Neuron (in vitro differentiated cells): ENCODE results near the gene ZNF202.
A peak's percentile ranks its signal among the peaks of the same experiment; 100 is the strongest.
"Not testable (repeated sequence)": the region's sequence is repeated elsewhere in the genome, so short reads cannot be mapped to it uniquely, and the experiment has no call there.

ENCODE experiments used
- H2AFZ ChIP-seq: one replicate; pipeline ENCODE4 v1.6.1; 2013; ENCODE audit warnings: low read depth, mild to moderate bottlenecking, inconsistent platforms, low read length, moderate library complexity
- H3K27me3 ChIP-seq: one replicate; pipeline ENCODE4 v1.6.1; 2013; ENCODE audit warnings: low read length; ENCODE audit not compliant: insufficient read depth
- H3K36me3 ChIP-seq: one replicate; pipeline ENCODE4 v1.6.1; 2013; ENCODE audit warnings: low read length; ENCODE audit not compliant: insufficient read depth
- H3K4me1 ChIP-seq: one replicate; pipeline ENCODE4 v1.6.1; 2013; ENCODE audit warnings: low read length; ENCODE audit not compliant: insufficient read depth
- H3K4me3 ChIP-seq: 2 replicates; pipeline ENCODE4 v1.5.1; 2013; ENCODE audit warnings: mild to moderate bottlenecking, low read length, moderate library complexity
- H3K9me3 ChIP-seq: one replicate; pipeline ENCODE4 v1.6.1; 2013; ENCODE audit warnings: low read length

Gene ZNF202

GRCh38 chr11:123755813-123756212 is 14.4 kb upstream of the ZNF202 start:
- H3K27me3 ChIP-seq: peaks cover 7% of the 10 kb centered on the region
- no peak overlapping the region for H3K4me3 ChIP-seq
- H3K4me1 ChIP-seq: no peaks in the 10 kb centered on the region

DNA sequence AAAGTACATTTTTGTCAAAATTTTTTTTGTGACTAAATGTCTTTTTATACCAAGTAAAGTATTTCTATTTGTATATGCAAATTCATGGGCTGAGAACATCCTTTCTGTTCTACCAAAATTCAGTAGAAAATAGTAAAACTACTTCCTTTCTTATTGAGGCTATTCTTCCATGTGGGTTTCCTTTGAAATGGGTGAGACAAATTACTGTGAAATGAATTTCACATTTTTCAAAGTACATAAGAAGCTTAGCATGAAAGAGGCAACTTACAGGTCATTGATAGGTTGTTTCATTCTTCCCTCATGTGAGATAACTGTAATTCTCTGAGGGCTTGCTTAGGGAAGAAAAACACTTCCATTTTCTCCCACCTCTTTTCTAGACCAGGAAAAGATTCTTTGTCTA is 13.9 kb upstream of the ZNF202 start:
- H3K27me3 ChIP-seq: peaks cover 10% of the 10 kb centered on the region
- no peaks in the 10 kb centered on the region for H3K9me3 ChIP-seq
- no peak overlapping the region for H3K4me3 ChIP-seq
- no peak overlapping the region for H2AFZ ChIP-seq
- no peaks in the 10 kb centered on the region for H3K4me1 ChIP-seq
- H3K36me3 ChIP-seq: no peaks in the 10 kb centered on the region

More at GRCh38 chr11:123755813-123756212, 14.4 kb upstream of the ZNF202 start:
- H3K9me3 ChIP-seq: no peaks in the 10 kb centered on the region
- H3K36me3 ChIP-seq: no peaks in the 10 kb centered on the region
- H2AFZ ChIP-seq: no peak overlapping the region

DNA sequence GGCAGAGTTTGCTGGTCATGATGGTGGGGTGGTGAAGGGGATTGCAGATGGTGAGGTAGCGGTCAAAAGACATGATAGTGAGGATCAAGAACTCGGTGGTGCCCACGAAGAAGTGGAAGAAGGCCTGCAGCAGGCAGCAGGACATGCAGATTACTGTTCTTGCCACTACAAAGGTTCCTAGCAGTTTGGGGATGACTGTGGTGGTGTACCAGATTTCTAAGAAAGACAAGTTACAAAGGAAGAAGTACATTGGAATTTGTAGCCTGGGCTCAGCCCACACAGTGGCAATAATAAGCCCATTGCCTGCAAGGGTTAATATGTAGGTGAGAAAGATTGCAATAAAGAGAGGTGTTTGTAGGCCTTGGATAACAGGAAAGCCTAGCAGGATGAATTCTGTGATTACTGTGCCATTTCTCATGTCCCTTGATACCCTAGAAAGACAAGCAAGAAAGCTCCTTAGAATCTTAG is 12.7 kb upstream of the ZNF202 start, which contains the start of gene OR6X1:
TSS of gene OR6X1 (minus strand) at position 418 of the 468 bp plus-strand sequence. CDS start at position 418, 0 bp downstream.
- no peaks in the 10 kb centered on the region for H3K9me3 ChIP-seq
- H3K4me1 ChIP-seq: no peaks in the 10 kb centered on the region
- peaks cover 10% of the 10 kb centered on the region for H3K27me3 ChIP-seq
- H2AFZ ChIP-seq: no peak within 1 kb of the TSS
- no peaks in the 10 kb centered on the region for H3K36me3 ChIP-seq
- H3K4me3 ChIP-seq: no peak within 1 kb of the TSS

DNA sequence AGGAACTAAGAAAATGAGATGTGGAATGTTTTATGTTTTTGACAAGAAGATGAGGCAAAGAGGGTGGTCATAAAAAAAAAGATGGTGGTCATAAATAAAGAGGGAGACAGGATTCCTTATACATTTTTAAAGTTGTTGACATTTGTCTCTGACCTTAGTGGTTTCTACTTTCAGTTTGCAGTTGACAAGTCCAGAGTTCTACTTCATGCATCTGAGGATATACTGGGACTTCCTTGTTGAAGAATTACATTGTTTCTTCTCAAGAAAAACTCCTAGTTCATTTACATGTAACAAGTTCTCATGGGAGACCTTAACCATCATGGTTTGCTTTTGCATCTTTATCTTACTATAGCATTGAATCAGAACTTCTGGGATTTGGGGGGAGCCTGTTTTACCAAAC is 11.7 kb upstream of the ZNF202 start:
- H3K36me3 ChIP-seq: no peaks in the 10 kb centered on the region
- H2AFZ ChIP-seq: no peak overlapping the region
- no peaks in the 10 kb centered on the region for H3K9me3 ChIP-seq
- no peaks in the 10 kb centered on the region for H3K4me1 ChIP-seq
- H3K4me3 ChIP-seq: no peak overlapping the region
- H3K27me3 ChIP-seq: peaks cover 8% of the 10 kb centered on the region

GRCh38 chr11:123751781-123752180 is 10.3 kb upstream of the ZNF202 start:
- peaks cover 8% of the 10 kb centered on the region for H3K27me3 ChIP-seq
- H3K4me1 ChIP-seq: no peaks in the 10 kb centered on the region
- H2AFZ ChIP-seq: no peak overlapping the region
- H3K4me3 ChIP-seq: no peak overlapping the region
- no peaks in the 10 kb centered on the region for H3K9me3 ChIP-seq
- H3K36me3 ChIP-seq: no peaks in the 10 kb centered on the region

DNA sequence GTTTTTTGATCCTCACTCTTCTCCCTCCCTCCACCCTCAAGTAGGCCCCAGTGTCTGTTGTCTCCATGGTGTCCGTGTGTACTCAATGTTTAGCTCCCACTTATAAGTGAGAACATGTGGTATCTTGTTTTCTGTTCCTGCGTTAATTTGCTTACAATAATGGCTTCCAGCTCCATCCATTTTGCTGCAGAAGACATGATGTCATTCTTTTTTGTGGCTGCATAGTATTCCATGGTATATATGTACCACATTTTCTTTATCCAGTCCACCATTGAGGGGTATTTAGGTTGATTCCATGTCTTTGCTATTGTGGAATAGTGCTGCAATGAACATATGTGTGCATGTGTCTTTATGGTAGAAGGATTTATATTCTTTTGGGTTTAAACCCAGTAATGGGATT is 6.9 kb upstream of the ZNF202 start:
- not testable (repeated sequence) for H3K4me1 ChIP-seq, H2AFZ ChIP-seq, H3K9me3 ChIP-seq, H3K36me3 ChIP-seq, H3K4me3 ChIP-seq, H3K27me3 ChIP-seq

- H2AFZ ChIP-seq: no peak overlapping the region
- H3K9me3 ChIP-seq: no peaks in the 10 kb centered on the region
- H3K27me3 ChIP-seq: peaks cover 4% of the 10 kb centered on the region
- no peak overlapping the region for H3K4me3 ChIP-seq
- H3K4me1 ChIP-seq: peaks cover 11% of the 10 kb centered on the region
- no peaks in the 10 kb centered on the region for H3K36me3 ChIP-seq
Measured at GRCh38 chr11:123745764-123746451, 4.4 kb upstream of the ZNF202 start.

DNA sequence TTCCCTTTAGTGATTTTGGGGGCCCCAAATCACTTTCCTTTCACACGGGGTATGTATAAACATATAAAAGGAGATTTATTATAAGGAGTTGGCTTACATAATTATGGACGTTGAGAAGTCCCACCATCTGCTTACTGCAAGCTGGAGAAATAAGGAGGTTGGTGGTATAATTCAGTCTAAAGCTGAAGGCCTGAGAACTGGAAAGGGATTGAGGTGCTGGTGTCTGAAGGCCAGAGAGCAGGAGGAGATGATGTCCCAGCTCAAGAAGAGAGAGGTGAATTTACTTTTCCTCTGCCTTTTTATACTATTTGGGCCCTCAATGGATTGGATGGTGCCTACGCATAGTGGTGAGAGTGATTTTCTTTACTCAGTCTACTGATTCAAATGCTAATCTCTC is 1.3 kb upstream of the ZNF202 start:
- peaks cover 22% of the 10 kb centered on the region for H3K4me1 ChIP-seq
- H3K9me3 ChIP-seq: peaks cover 10% of the 10 kb centered on the region
- peak overlapping the region; percentile 75 for H3K4me3 ChIP-seq

GRCh38 chr11:123742031-123742723 is 717 bp upstream of the ZNF202 start:
- Histone ChIP-seq H3K4me1 (peaks cover 22% of the 10 kb centered on the region), H2AFZ (peak overlapping the region; percentile 98), H3K4me3 (peak overlapping the region; percentile 75), H3K36me3 (peaks cover 23% of the 10 kb centered on the region), H3K27me3 (no peaks in the 10 kb centered on the region), H3K9me3 (peaks cover 12% of the 10 kb centered on the region)

More for the DNA sequence above, 1.3 kb upstream of the ZNF202 start:
- H2AFZ ChIP-seq: peak overlapping the region; percentile 98
- H3K36me3 ChIP-seq: peaks cover 18% of the 10 kb centered on the region
- H3K27me3 ChIP-seq: no peaks in the 10 kb centered on the region

- peaks cover 22% of the 10 kb centered on the region for H3K4me1 ChIP-seq
- H3K27me3 ChIP-seq: no peaks in the 10 kb centered on the region
- H3K4me3 ChIP-seq: peak overlapping the region; percentile 75
- peaks cover 35% of the 10 kb centered on the region for H3K36me3 ChIP-seq
- H2AFZ ChIP-seq: peak overlapping the region; percentile 98
- peaks cover 12% of the 10 kb centered on the region for H3K9me3 ChIP-seq
Measured at GRCh38 chr11:123740787-123741158, 687 bp downstream of the ZNF202 start.

GRCh38 chr11:123738374-123738773 is 3.1 kb downstream of the ZNF202 start:
- Histone ChIP-seq H3K36me3 (peaks cover 55% of the 10 kb centered on the region), H3K4me3 (no peak overlapping the region), H3K27me3 (no peaks in the 10 kb centered on the region), H3K9me3 (peaks cover 12% of the 10 kb centered on the region), H2AFZ (no peak overlapping the region), H3K4me1 (peaks cover 22% of the 10 kb centered on the region)

- Histone ChIP-seq H3K9me3 (peaks cover 12% of the 10 kb centered on the region), H2AFZ (no peak overlapping the region), H3K27me3 (no peaks in the 10 kb centered on the region), H3K36me3 (peaks cover 55% of the 10 kb centered on the region), H3K4me3 (no peak overlapping the region), H3K4me1 (peaks cover 11% of the 10 kb centered on the region)
Measured at GRCh38 chr11:123736769-123737168, 4.7 kb downstream of the ZNF202 start.

DNA sequence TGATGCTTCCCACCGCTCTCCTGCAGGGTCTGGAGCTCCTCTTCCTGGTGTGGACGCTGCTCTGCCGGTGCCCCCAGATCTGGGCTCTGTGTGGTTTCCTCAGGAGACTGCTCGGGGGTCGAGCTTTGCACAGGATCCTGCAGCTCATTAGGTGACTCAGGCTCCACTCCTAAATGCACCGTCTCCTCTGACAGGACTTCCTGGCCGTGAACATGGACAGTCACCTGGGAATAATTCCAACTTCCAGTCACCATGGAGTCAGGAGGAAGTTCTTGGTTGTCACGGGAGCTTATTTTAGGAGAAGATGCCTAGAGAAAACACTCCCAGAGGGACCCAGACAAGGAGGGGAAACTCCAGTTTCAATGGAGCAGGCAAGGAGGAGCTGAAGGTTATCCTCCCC is 11.9 kb downstream of the ZNF202 start:
- no peaks in the 10 kb centered on the region for H3K4me1 ChIP-seq
- H3K27me3 ChIP-seq: no peaks in the 10 kb centered on the region
- no peak overlapping the region for H3K4me3 ChIP-seq
- H3K36me3 ChIP-seq: peaks cover 72% of the 10 kb centered on the region
- H2AFZ ChIP-seq: no peak overlapping the region
- H3K9me3 ChIP-seq: peaks cover 27% of the 10 kb centered on the region
